Measurements from ENCODE around the gene TSPAN9.

The TSPAN9 gene

DNA sequence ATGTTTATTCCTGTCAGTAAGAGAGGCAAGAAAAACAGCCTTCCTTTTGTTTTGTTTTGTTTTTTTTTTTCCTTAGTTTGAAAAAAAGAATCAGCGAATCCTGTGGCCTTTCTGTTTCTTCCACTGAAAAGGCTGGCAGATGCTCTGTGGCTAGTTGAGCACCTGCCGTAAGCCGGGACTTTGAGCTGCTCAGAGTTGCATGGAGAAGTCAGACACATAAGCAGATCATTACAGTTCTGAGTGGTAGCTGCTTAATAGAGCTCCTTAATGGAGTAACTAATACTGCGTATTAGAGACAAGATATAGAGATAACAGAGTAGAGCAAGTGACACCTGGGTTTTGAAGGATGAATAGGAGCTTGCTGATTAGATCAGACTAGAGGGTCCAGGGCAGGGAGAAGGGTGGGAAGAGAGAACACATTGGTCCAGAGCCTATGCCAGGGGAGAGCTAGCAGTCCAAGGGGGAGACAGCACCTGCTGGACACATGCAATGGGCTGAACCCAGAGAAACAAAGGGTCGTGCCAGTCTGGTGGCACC, 129.4 kb downstream of the TSPAN9 start:
- DNase-seq (ENCODE audit: low read depth): no peak

DNA sequence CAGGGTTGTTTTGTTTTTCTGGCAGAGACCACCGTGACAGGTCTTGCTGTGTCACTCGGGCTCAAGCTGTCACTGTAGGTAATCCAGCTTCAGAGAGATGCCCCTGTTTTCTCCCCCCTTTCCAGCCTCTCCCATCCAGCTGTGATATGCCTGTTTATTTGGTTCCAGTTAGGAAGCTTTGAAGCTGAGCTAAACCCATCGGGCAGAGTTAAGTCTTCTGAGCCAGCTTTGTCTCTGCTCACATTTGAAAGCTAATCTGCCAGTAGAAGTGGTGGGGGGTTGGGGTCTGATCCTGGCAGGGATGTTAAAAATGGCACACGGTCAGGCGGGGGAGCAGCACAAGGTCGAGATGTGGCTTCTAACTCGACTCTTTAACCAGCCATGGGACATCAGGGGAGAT, 130.0 kb downstream of the TSPAN9 start:
- DNase-seq (ENCODE audit: low read depth): no peak

DNA sequence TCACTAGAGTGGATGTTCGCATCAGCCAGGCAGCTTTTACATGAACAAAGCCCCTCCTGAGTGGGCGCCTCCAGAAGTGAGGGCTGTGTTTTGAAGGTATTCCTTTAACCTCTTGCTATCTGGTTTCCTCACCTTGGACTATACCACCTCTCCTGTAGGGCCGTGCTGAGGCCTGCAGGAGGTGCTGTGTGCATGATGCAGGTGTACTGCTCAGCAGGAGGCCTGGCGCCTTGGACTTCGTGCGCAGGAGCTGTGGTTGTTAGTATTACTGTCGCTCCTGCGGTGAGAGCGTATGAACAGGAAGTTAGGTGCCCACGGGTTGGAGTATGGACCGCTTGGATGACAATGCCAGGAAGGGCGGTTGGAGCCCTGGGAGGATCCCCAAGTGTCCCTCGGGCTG, 130.7 kb downstream of the TSPAN9 start:
- DNase-seq (ENCODE audit: low read depth): no peak

GRCh38 chr12:3213188-3213587, 136.0 kb downstream of the TSPAN9 start:
- no peak for DNase-seq (ENCODE audit: low read depth)

DNA sequence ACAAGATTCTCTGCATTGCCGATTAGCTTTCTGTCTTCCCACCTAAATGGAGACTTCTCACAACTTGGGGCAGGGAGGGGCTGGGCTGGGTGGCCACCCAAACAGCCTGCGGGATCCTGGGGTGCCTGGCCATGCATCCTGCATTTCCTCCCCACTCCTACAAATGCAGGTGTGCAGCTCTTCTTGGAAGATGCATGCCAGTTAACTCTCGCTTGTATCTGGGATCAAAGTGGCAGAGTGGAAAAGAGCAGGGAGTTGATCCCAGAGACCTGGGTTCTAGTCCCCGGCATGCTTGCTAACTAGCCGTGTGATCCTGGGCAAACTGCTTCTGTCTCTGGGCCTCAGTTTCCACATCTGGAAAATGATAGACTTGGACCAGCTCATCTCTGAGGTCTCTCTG, 136.6 kb downstream of the TSPAN9 start:
- DNase-seq (ENCODE audit: low read depth): no peak

DNA sequence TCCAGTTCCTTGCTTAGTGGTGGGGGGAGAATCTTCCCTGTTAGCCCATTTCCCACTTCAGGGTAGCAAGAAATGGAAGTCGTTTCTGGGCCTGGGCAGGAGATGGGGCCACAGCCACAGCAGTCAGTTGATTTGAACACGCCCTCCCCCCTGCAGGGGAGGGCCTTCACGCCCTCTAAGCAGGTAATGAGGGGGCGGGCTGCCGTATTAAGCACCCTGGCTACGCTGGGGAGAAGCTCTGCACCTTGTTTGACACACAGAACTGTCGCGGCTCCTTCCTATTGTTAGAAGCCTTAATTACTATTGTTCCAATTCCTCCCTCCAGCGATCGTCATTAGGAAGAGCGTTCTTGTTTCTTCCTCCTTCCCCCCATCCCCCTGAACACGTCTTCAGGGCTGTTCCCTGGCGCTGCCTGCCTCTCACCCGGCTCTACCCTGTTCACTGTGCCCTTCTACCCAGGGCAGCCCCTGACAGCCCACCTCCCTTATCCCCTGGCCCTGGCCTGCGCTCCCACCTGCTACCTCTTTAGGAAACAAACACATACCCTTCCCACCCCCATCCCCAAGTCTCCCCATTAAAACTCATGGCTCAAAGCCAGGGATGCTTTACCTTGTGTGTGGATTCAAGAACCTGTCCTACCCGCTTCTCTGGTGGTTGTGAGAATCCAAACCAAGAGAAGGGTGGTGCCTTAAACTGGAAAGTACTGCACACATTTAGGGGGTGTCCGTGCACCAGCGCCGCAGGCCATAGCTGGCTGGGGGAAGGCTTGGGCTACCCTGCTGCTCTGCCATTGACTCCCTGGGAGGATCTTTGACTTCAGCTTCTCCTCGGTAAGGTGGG, 137.6 kb downstream of the TSPAN9 start:
- no peak for DNase-seq (ENCODE audit: low read depth)

DNA sequence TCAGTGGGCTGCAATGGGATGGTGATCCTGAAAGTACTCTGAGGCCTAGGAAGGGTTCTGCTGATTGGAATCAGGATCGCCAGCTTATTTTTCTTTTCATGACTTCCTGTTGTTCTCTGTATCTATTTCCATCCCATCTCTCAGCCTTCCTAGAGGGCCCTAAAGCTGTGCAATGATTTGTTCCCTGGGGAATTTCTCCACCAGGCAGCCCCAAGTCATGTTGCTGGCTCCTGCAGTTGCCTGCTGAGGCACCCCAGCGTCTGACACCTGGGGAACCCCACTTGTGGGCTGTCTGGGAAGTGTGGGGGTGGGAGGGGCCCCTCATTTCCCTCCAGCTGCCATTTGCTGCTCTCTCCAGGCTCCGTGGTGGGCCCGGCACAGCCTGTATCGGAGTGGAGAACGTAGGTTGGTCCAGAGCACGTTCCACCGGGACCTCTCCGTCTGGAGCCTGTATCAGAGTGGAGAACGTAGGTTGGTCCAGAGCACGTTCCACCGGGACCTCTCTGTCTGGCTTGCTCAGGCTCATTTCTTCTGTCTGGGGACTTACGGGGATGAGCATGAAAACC, 138.3 kb downstream of the TSPAN9 start:
- DNase-seq (ENCODE audit: low read depth): no peak

DNA sequence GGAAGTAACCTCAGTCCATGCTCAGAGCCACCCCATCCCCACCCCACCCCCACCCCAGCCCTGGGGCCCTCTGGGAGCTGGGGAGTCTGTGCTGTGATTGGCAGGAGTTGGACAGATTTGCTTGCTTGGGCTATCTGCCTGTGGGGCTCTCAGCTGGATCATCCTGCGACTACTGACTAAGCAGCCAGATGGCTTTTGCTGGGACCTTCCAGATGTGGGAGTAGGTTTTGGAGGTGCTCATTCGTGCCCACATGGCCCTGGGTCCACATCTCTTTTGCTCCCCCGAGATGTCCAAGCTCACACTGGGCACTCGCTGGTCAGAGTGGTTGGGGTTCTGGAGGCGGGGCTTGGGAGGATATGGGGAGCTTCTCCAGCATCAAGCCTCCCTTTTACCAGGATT, 138.9 kb downstream of the TSPAN9 start:
- no peak for DNase-seq (ENCODE audit: low read depth)

DNA sequence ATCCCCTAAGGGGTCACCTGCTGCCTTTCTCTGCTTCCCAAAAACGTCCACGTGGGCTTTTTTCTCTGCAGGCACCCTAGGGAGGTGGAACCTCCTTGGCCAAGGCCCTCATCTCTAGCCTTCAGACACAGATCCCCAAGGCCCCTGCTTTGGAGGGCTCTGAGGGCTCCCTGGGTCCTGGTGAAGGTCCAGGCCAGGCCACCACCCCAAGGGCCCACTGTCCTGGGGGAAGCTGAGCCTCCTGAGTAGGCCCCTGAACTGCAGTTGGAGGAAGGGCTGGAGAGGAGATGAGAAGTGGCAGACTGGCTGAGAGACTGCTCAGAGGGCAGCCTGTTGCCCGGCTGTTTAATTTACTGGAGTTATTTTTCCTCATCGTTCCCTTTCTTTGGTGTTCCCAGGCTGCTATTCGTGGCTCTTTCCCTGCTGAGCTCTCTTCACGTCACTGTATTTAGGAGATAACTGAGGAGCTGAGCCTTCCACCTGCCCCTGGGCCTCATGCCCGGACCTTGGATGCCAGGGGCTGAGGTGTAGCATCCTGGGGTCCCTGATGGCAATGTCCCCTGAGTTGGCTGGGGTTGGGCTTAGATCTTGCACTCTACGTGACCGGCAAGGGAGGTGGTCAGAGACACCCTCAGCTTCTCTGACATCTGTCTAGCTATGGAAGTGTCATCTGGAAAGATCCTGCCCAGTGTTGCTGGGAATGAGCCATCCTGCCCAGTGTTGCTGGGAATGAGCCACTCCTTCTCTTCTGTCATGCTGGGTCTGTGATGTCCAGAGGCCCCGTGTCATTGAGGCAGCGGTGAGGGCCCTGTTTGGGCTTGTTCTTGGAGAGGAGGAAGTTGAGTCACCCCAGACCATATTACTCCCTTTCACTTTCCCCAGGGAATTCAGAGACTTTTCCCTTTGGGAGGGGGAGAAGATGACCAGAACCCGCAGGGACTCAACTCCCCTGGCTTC, 139.8 kb downstream of the TSPAN9 start:
- DNase-seq (ENCODE audit: low read depth): no peak

DNA sequence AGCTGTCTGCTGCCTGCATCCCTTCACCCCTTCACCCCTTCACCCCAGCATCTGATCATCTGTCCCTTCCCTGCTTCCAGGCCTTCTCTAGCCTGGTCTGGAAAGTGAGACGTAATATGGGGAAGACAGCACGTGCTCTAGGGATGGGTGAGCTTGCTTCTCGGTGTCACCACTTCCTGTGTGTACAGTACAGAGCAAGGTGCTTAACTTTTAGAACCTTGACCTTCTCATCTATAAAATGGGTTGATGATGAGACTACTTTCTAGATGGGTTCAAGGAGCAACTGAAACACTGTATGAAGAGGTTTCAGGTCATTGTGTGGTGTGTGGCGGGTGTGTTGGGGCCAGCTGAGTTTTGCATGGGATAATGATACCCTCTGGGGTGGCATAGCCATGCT, 140.5 kb downstream of the TSPAN9 start:
- DNase-seq (ENCODE audit: low read depth): no peak

DNA sequence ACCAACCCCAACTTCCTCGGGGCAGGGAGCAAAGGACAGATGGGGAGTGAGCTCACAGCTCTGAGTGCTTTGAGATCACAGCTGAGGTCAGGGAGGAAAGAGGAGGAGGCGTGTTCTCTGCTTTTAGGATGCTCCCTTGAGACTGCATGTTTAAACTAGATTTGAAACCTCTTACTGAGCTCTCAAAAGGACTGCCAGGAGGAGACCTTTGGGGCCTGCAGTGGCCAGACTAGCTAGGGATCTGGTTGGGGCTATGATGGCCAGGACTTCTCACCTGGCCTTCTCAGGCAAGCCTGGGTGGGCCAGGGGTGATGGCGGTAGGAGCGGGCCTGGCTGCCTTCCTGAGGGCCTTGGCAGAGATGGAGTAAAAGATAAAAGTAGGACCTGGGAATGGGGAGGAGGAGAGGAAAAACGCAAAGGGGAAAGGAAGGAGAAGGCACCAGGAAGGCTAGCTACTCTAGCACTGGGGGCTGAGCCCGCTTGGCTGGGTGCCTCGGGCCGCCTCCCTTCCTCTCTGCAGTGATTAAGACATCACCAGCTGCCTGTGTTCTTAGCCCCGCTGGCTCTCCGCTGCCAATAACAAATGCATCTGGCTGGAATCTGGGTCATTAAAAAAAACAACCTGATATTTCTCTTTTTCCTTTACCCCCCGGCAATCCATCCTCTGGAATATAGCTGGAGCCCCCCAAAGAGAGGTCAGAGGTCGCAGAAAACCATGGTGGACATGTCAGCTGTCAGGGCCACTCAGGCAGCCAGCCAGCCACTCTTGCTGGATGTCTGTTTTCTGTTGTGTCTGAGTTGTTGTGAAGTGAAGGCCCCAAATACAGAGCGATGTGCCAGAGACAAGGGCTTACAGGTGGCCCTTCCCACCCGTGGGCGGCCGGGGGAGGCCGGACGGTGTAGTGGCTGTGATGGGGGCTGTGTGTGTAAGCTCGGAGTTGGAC, 141.3 kb downstream of the TSPAN9 start:
- no peak for DNase-seq (ENCODE audit: low read depth)

GRCh38 chr12:3219233-3219632, 142.1 kb downstream of the TSPAN9 start:
- DNase-seq (ENCODE audit: low read depth): no peak

DNA sequence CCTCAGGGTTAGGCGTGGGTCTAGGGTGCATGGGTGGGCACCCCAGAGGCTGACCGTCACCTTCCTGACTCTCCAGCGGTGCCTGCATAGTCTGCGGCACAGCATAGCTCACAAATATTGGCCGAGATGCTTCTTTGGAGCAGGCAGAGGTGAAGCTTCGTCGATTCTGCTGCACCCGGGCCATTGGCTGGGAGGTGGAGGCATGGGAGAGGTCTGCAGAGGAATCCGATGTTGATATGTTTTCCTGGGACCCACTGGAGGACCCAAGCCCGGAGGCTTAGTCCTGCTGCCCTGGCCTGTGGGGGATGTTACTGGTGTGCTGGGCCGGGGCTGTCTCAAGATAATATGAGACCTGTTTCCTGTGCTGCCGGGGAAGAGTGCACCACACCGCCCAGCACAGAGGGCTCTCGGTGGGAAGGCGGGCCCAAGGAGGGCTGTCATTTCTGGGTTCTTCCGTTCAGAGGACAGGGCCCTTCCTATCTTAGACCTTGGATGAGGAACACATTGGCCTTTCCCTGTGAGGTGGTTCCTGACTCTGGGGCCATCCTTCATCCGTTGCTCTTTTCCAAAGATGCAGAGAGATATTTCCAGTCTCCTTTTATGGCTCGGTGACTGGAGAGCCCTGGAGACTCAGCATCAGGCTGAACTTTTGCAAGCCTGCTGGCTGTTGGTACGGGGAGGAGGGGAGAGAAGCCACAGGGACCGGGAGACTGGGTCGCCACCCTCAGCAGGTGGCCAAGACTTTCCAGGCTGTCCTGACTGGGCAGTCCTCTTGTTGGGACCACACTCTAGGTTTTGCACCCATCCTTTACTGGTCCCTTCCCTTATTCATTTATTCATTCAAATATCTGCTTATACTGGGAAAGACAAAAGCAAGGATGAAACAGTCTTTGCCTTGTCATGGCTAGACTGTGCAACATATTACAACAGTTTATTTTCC, 143.5 kb downstream of the TSPAN9 start:
- DNase-seq (ENCODE audit: low read depth): no peak

DNA sequence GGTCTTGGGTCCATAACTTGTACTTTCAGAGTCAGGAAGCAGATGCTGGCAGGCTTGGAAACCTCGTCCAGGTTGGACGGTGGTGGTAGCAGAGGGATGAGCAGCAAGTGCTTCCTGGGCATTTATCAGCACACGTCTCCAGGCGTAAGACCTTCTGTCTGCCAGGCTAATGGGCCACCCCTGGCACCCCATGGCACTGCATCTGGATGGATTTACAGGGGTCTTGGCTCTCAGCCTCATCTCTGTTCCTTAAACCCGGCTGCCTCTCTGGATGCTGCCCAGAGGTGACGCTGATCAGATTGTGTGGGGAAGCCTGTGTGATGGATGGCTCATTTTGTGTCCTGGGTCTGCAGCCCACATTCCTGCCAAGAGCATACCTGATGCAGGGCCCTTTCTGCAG, 145.1 kb downstream of the TSPAN9 start:
- DNase-seq (ENCODE audit: low read depth): no peak

- no peak for DNase-seq (ENCODE audit: low read depth)
These were observed 145.8 kb downstream of the TSPAN9 start for GRCh38 chr12:3222979-3223378.

DNA sequence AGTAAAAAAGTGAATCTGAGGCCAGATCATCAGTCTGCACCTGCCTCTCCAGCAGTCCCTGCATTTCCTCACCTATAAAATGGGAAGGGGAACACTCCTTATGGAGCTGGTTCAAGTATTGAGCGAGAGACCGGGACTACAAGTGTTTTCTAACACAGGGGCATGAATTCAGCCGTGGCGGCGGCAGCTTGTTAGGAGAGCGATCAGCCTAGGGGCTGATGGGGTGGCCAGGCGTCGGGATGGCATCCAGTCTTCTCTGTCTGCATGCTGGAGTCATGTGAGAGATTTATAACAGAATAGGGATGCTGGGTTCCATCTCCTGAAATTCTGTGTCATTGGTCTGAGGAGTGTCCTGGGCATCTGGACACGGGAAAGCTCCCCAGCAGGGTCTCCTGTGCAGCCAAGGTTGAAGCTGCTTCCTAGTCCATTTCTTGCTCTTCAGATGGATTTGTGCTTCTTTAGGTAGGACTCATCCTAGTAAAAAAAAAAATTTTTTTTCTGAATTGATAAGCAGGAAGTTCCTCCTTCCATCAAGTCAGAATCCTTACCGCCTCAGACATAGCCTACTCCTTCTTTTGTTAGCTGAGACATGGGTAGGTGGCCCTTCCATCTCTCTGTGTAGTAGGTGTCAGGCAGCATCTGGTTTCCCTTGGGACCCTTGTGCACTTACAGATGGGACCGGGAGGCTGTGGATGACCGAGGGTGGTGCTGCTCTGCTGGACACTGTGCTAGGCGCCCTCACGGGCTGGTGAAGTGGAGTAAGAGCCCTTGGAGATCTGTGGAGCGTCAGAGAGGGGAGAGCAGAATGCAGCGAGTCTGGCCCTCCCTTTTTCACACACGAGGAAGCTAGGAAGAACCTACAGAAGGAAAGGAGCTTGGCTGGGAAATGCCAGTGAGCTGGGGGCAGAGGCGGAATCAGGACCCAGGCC, 146.7 kb downstream of the TSPAN9 start:
- DNase-seq (ENCODE audit: low read depth): no peak

GRCh38 chr12:3224530-3224903, 147.3 kb downstream of the TSPAN9 start:
- DNase-seq (ENCODE audit: low read depth): no peak

DNA sequence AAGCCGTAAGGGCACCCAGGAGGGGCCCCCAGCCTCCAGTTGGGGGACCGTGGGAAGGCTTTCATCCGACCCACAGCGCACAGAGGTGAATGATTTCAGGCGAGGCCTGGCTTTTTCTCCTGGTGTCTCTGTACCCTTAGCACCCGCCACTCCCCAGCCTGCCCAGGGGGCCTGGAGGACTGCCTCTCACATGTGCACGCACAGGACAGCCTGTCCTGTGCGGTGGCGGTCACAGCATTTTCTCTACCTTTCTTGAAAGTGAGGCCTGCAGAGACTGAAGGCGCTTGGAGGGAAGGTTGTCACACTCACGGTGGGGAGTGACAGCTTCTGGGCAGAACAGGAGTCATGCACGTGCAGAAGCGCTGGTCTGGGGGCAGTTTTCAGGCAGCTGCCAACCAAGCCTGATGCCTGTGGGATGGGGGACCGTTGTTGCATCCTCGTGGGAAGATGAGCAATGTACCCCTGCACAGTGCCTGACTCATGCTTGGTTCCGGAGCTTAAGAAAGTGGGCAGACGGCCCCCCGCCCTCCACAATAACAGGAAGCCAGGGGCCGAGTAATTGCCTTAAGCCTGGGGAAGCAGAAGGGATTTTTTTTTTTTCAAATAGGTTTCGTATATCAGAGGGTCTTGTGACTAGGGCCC, 148.1 kb downstream of the TSPAN9 start:
- DNase-seq (ENCODE audit: low read depth): no peak

GRCh38 chr12:3225796-3226180, 148.6 kb downstream of the TSPAN9 start:
- DNase-seq (ENCODE audit: low read depth): no peak
